GM15510 (cell line): ENCODE measurements around the gene OBSCN.

Experiments used
- POLR2A ChIP-seq: IDR thresholded peaks from 3 replicates; pipeline ENCODE4 v1.6.1; 2011; ENCODE audit warnings: borderline replicate concordance; ENCODE audit not compliant: insufficient read length; ENCODE audit errors: extremely low read depth

OBSCN gene

DNA sequence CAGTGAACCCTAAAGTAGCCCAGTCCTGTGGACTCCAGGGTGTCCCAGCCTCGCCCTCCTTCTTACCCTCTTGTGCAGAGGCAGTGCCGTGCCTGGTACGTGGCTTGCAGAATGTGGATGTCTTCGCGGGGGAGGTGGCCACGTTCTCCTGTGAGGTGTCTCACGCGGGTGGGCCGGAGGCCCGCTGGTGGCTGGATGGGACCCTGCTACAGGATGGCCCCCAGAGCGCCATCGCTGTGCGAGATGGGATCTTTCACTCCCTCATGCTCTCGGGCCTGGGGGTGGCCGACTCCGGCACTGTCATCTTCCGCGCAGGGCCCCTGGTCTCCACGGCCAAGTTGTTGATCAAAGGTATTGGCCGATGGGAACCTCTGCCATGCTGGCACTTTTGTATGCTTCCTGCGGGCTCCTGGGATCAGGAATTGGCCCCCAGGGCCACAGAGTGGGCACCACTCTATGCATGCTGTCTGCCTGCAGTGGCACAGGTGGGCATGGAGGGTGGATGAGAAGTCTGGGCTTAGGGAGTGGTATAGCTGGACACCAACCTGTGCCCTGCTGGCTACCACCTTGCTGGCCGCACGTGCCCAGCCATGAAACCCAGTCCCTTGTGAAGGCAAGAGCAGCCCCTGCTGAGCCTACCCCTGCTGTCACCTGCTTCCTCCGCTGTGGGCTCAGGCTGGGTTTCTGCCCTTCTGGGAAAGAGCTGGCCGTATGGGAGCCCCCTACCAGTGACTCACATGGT lies 105.9 kb downstream of the OBSCN start:
- TF ChIP-seq POLR2A: no peak

DNA sequence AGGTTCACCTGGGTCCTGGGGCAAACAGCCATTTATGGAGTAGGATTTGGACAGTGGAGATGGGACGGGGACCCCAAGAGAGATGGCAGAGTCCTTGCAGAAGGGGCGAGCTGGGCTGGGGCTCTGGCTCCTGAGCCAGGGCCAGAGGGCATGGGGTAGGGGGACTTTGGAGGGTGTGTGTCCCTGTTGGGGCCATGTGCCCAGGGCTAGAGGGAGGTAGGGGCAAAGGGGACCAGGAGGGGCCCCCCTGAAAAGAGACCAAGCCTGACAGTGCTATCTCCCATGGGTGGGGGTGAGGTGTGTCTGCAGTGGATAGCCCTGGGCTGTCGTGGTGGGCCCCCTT lies 106.4 kb downstream of the OBSCN start:
- no peak for TF ChIP-seq POLR2A

DNA sequence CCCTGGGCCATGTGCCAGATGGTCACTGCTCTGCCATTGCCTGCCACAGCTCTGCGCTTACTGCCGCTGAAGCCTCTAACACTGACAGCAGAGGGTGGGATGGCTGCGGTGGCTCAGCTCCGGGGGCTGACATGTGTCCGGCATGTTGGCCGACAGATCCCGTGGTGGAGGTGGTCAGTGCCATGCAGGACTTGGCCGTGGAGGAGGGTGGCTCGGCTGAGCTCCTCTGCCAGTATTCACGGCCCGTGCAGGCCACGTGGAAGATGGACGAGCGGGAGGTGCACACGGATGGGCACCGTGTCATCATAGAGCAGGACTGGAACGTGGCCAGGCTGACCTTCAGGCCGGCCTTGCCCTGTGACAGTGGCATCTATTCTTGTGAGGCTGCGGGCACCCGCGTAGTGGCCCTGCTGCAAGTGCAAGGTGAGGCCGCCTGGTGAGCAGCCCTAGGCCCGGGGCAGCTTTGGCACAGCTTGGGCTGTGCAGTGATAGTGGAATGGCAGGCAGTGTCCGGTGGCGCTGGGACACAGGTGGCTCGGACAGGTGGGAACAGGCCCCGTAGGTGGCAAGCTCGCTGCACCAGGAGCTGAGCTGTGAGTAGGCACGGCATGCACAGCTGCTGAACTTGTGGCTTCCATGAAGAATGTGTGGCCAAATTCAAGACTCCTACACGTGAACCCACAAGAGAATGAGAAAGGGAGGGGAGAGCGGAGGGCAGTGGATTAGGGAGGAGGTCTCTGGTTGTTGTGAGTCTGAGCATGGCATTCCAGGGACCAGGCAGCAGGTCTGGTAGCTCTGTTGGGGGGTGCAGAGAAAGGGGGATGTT lies 107.0 kb downstream of the OBSCN start:
- TF ChIP-seq POLR2A: no peak

DNA sequence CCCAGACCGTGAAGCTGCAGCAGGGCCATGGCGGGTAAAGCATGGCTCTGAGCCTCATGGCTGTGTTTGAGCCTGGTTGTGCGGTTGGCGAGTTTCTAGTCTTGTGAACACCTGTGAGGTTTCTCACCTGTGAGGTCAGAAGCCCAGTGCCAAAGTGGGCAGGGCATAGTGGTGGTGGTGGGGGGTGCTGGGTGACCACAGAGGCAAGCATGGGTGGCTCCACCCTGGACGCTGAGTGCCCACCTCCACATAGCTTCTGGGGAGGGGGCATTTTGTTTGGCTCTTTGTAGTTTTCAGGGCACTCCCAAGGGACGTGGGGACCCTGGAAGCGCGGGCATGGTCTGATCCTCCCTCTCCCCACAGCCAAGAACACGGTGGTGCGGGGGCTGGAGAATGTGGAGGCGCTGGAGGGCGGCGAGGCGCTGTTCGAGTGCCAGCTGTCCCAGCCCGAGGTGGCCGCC lies 107.7 kb downstream of the OBSCN start:
- TF ChIP-seq POLR2A: no peak

DNA sequence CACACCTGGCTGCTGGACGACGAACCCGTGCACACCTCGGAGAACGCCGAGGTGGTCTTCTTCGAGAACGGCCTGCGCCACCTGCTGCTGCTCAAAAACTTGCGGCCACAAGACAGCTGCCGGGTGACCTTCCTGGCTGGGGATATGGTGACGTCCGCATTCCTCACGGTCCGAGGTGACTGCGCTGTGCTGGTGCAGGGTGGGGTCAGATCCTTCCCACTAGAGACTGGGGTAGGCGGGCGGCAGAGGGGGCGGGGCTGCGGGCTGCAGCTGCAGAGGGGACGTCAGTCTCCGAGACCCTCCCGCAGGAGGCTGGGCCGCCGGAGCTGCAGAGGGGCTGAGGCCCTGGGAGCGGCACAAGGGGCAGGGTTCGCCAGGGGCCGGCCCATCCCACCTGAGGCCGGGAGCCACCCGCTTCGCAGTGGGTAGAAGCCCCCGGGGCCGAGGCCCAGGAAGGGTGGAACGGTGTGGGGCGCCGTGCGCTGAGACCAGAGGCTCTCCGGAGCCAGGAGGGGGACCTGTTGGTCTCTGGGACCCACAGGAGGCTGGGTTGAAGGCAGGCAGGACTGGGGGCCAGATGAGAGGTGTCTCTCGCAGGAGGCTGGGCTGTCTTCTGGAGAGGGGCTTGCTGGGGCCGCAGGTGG lies 108.2 kb downstream of the OBSCN start:
- TF ChIP-seq POLR2A: no peak

DNA sequence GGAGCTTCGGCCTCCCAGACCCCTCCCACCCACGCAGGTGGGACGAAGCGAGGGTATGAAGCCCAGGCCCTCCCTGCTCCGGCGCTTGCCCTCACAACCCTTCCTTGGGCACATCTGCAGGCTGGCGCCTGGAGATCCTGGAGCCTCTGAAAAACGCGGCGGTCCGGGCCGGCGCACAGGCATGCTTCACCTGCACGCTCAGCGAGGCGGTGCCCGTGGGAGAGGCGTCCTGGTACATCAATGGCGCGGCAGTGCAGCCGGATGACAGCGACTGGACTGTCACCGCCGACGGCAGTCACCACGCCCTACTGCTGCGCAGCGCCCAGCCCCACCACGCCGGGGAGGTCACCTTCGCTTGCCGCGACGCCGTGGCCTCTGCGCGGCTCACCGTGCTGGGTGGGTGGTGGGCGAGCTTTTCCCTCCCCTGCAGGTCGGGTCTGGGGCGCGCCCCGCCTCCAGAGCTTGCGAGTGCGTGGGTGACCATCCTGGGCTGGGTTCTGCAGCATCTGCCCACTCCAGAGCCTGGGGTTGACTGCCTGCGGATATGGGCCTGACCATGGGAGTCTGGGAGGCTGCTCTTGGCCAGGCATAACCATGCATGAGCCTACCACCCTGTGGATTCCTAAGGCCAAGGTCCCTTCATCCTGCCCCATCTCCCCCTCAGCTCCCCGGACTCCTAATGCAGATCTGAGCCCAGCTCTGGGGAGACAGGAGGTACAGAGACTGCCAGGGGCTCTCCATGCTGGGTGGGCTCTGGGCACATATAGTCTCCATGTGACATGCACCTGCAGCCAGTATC lies 108.9 kb downstream of the OBSCN start:
- TF ChIP-seq POLR2A: no peak

DNA sequence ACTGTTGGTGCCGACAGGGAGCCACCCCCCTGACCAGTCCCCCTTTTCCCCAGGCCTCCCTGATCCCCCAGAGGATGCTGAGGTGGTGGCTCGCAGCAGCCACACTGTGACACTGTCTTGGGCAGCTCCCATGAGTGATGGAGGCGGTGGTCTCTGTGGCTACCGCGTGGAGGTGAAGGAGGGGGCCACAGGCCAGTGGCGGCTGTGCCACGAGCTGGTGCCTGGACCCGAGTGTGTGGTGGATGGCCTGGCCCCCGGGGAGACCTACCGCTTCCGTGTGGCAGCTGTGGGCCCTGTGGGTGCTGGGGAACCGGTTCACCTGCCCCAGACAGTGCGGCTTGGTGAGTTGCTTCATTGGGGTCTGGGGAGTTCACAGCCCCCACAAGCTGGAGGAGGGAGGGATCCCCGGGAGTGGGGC lies 109.6 kb downstream of the OBSCN start:
- no peak for TF ChIP-seq POLR2A

DNA sequence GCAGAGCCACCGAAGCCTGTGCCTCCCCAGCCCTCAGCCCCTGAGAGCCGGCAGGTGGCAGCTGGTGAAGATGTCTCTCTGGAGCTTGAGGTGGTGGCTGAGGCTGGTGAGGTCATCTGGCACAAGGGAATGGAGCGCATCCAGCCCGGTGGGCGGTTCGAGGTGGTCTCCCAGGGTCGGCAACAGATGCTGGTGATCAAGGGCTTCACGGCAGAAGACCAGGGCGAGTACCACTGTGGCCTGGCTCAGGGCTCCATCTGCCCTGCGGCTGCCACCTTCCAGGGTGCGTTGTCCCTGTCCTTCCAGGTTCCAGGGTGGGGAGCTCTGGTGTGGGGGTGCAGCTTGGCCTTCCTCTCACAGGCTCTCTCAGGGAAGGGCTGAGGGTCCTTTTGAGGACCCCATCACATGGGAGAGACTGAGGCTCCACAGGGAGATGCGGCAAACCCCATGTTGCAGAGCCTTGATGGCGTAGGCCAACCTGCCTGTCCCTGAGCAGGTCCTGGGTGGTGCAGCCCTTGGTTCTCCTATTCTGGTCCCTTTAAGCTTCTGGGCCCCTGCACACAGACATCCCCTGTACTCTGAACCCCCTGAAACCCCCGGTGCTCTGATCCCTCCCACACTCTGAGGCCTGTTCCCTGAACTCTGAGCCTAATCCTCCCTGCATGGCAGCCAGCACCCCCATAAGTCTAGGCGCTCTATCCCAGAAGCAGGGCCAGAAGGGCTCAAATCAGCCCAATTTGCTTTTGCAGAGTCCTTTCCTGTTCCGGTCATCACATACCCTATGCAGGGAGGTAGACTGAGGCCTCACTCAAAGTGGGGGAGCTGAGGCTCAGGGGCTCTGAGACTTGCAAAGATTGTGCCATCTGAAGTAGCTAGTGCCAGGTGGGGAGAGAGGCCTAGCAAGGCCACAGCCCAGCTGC lies 110.3 kb downstream of the OBSCN start:
- no peak for TF ChIP-seq POLR2A

DNA sequence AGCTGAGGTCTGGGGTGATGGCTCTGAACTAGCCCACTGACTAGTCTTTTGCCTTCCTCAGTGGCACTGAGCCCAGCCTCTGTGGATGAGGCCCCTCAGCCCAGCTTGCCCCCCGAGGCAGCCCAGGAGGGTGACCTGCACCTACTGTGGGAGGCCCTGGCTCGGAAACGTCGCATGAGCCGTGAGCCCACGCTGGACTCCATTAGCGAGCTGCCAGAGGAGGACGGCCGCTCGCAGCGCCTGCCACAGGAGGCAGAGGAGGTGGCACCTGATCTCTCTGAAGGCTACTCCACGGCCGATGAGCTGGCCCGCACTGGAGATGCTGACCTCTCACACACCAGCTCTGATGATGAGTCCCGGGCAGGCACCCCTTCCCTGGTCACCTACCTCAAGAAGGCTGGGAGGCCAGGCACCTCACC lies 111.0 kb downstream of the OBSCN start:
- TF ChIP-seq POLR2A: no peak

DNA sequence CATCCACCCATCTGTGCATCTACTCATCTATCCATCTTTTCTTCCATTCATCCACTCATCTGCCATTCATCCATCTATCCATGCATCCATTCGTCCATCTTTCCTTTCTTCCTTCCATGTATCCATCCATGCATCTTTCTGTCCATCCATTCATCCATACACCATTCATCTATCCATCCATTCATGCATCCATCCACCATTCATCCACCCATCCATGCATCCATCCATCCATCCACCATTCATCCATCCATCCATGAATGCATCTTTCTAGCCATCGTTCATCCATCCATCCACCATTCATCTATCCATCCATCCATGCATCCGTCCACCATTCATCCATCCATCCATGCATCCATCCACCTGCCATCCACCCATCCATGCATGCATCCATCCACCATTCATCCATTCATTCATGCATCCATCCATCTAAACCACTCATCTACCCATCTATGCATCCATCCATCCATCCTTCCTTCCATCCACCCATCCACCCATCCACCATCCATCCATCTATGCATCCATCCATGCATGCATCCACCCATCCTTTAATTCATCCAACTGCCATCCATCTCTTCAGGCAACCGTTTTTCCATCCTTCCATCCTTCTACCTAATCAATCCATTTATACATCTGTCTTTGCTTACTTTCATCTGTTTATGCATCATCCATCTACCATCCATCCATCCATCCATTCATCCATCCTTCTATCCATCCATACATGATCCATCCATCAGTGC lies 111.7 kb downstream of the OBSCN start:
- TF ChIP-seq POLR2A: no peak

DNA sequence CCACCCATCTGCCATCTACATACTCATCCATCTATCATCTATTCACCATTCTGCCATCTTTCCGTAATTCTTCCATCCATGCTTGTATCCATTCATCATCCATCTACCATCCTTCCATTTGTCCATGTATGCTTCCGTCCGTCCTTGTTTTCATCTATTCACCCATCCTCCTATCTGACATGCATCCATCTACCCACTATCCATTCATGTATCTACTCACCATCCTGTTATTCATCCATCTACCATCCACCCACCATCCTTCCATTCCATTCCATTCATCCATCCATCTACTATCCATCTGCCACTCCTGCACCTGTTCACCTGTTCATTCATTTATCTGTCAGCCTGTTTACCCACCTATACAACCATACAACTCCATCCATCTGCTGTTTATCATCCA lies 112.5 kb downstream of the OBSCN start:
- no peak for TF ChIP-seq POLR2A

DNA sequence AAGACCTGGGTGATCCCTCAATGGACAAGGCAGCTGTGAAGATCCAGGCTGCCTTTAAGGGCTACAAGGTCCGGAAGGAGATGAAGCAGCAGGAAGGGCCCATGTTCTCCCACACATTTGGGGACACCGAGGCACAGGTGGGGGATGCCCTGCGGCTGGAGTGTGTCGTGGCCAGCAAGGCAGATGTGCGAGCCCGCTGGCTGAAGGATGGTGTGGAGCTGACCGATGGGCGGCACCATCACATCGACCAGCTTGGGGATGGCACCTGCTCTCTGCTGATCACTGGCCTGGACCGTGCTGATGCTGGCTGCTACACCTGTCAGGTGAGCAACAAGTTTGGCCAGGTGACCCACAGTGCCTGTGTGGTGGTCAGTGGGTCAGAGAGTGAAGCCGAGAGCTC lies 113.6 kb downstream of the OBSCN start:
- no peak for TF ChIP-seq POLR2A

DNA sequence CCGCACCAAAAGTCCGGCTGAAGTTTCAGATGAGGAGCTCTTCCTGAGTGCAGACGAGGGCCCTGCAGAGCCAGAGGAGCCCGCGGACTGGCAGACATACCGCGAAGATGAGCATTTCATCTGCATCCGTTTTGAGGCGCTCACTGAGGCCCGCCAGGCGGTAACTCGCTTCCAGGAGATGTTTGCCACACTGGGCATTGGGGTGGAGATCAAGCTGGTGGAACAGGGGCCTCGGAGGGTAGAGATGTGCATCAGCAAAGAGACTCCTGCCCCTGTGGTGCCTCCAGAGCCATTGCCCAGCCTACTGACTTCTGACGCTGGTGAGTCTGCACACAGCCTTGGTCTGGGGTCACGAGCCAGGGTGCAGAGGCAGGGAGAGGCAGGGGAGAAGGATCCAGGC lies 114.1 kb downstream of the OBSCN start:
- no peak for TF ChIP-seq POLR2A
